Transverse colon (tissue), 3 donors: ENCODE data around the gene ZYX.

ENCODE experiments used
- POLR2A ChIP-seq: fragments of 450-650 bp; IDR thresholded peaks from one replicate; pipeline ENCODE4 v1.6.1; 2016; ENCODE audit warnings: antibody characterized with exemption, mild to moderate bottlenecking, moderate library complexity
- TF ChIP-seq, protein P1 (sequence below), 5 experiments: fragments of 200-600 bp in 3 of 5; fragments of 450-650 bp in 2 of 5; sonication (generic) in 3 of 5; IDR thresholded peaks; 1 replicate in 2 of 5; 2 replicates in 3 of 5; pipeline ENCODE4 v1.5.1; 2016 to 2017; ENCODE audit warnings: antibody characterized with exemption in 5 of 5, inconsistent platforms in 3 of 5, mild to moderate bottlenecking in 2 of 5, moderate library complexity in 1 of 5

DNA sequence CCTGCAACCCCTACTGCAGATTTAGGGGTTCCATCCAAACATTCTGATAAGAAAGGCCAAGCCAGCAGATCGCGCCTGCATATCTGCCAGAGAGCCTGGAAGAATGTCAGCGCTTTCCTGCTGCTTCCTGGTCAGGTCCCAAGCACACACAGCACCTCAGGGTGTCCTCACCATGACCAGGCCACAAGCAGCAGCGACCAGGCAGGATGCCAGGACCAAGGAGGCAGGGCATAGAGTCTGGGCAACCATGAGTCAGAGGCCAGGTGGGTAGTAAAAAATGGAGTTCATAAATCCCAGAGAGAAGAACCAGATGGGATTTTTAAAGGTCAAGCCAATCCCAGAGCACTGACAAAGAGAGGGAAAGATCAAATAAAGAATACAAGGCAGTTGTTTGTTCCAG lies 13.2 kb upstream of the ZYX start:
- TF ChIP-seq, protein P1, sequence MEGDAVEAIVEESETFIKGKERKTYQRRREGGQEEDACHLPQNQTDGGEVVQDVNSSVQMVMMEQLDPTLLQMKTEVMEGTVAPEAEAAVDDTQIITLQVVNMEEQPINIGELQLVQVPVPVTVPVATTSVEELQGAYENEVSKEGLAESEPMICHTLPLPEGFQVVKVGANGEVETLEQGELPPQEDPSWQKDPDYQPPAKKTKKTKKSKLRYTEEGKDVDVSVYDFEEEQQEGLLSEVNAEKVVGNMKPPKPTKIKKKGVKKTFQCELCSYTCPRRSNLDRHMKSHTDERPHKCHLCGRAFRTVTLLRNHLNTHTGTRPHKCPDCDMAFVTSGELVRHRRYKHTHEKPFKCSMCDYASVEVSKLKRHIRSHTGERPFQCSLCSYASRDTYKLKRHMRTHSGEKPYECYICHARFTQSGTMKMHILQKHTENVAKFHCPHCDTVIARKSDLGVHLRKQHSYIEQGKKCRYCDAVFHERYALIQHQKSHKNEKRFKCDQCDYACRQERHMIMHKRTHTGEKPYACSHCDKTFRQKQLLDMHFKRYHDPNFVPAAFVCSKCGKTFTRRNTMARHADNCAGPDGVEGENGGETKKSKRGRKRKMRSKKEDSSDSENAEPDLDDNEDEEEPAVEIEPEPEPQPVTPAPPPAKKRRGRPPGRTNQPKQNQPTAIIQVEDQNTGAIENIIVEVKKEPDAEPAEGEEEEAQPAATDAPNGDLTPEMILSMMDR (IDR thresholded peaks at IDR 0.05): no peak
- TF ChIP-seq POLR2A: no peak
